D721Med (cell line): ENCODE results near the gene RHBDD2.

Experiments
- DNase-seq: peaks from one replicate; pipeline ENCODE4 v3.0.0; 2011; ENCODE audit warnings: low spot score; ENCODE audit not compliant: insufficient read length
- FAIRE-seq: peaks from 2 replicates; lab custom pipeline; 2011; peaks lifted over from hg19 to GRCh38; lab: Jason Lieb, UNC
- TF ChIP-seq, protein P1 (sequence below): IDR thresholded peaks from 2 replicates; pipeline ENCODE4 v1.5.1; 2012; ENCODE audit warnings: mild to moderate bottlenecking, control low read depth; ENCODE audit not compliant: insufficient read depth; ENCODE audit errors: missing control alignments

The RHBDD2 gene

DNA sequence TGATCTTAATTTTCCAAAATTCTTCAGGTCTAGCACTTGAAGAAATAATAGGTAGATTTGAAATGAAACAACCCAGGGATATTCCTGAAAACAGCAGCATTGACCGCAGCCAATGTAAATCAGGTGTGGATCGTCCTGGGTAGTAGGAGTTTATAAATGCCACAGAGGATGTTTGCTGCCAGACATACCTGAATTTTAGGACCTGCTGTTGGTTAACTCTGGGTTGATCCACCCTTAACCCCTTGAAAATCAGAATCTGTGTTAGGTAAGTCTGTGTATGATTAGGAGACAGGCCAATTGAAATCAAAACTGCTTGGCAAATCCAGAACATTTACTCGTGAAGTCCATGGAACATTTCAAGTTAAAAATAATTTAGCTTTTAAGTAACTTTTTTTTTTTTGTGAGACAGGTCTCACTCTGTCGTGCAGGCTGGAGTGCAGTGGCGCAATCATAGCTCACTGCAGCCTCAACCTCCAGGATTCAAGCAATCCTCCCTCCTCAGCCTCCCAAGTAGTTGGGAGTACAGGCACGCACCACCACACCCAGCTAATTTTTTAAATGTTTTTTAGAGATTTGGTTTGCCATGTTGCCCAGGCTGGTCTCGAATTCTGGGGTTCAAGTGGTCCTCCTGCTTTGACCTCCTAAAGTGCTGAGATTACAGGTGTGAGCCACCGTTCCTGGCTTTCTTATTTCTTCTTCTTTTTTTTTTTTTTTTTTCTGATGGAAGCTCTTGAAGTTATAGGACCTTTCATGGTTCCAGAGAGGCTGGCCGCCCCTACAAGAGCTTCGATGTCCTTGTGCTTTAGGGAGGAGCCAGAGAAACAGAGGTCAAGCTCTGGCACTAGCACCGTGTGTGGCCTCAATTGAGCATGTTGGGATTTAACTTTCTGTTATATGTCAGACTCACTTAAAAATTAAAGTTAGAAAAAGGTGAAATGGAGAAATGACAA is 38.1 kb downstream of the RHBDD2 start:
- DNase-seq (no peak), FAIRE-seq (no peak)
- TF ChIP-seq, protein P1, sequence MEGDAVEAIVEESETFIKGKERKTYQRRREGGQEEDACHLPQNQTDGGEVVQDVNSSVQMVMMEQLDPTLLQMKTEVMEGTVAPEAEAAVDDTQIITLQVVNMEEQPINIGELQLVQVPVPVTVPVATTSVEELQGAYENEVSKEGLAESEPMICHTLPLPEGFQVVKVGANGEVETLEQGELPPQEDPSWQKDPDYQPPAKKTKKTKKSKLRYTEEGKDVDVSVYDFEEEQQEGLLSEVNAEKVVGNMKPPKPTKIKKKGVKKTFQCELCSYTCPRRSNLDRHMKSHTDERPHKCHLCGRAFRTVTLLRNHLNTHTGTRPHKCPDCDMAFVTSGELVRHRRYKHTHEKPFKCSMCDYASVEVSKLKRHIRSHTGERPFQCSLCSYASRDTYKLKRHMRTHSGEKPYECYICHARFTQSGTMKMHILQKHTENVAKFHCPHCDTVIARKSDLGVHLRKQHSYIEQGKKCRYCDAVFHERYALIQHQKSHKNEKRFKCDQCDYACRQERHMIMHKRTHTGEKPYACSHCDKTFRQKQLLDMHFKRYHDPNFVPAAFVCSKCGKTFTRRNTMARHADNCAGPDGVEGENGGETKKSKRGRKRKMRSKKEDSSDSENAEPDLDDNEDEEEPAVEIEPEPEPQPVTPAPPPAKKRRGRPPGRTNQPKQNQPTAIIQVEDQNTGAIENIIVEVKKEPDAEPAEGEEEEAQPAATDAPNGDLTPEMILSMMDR = no peak

DNA sequence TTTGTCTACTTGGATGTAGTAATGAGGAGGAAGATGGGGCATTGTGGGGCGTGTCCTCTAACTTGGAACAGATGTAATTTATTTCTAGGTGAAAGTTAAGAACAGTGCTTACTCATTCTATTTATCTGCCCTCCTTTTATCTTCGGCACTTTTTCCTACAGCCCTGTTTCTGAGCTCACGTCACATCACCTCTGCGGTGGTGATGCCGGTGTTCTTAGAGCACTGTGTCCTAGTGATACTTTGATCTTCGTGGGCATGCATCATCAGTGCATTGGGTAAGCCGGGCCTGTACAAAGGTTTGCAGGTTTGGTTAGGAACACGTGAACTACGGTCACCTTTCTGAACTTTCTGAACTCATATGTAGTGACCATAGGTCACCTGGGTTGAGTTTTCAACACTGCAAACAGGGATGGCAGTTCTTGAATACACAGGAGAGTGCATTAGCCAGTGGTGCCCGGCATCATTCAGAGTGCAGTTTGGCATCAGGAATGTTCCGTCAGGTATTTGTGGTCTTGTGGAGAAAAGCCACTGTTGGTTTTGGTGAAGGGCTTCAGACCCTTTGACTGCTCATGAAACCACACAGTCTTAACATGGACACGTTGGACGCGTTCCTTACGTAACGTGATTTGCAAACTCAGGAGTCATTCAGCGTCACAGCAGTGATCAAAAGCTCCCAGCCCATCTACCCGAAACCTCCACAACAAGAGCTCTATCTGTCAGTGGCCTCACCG is 41.8 kb downstream of the RHBDD2 start:
- DNase-seq (no peak), FAIRE-seq (no peak)
- TF ChIP-seq, protein P1 = no peak

DNA sequence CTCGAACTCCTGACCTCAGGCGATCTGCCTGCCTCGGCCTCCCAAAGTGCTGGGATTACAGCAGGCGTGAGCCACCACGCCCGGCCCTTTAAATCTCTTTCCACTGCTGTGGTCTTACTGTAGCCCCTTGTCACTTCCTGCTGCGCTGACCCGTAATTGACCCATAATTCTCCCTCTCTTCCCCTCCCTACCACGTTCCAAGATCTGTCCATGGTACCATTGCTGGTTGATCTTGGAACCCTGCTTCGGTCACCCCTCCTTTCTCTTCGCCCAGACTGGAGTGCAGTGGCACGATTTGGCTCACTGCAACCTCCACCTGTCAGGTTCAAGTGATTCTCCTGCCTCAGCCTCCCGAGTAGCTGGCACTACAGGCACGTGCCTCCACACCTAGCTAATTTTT is 42.6 kb downstream of the RHBDD2 start:
- DNase-seq (no peak), FAIRE-seq (no peak)
- TF ChIP-seq, protein P1 = no peak

DNA sequence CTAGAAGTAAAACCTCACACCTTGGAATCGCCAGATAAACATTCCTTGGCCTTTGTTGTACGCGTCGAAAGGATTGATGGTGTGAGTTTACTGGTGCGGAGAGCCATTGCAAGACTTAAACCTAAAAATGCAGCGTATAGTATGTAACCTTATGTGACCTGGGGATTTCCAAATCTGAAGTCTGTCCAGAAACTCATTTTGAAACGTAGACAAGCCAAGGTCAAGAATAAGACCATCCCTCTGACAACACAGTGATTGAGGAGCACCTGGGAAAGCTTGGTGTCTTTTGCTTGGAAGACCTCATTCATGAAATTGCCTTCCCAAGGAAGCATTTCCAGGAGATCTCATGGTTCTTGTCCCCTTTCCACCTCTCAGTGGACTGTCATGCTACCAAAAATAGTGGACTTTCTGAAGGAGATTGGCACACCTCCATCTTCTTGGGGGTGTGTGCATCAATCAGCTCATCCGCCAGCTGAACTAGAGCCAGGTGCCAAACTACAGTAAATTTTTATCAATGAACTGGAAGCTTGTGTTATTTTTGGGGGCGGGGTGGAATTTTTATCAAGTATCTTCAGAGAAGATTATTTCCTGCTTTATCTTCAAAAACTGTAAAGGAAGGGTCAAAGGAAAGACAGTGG is 44.3 kb downstream of the RHBDD2 start:
- DNase-seq (no peak), FAIRE-seq (no peak)
- TF ChIP-seq, protein P1 = no peak

DNA sequence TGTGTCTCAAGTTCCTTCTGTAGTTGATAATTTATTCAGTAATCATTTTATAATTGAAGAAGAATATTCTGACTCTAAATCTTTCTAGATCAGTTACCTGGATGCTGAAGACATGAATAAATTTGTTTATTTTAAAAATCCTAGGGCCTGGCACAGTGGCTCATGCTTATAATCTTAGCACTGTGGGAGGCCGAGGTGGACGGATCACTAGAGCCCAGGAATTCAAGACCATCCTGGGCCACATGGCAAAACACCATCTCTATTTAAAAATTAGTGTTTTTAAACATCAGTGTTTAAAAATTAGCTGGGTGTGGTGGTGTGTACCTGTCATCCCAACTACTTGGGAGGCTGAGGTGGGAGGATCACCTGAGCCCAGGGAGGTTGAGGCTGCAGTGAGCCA is 45.4 kb downstream of the RHBDD2 start:
- TF ChIP-seq, protein P1 = no peak
- no peak for DNase-seq
- no peak for FAIRE-seq

DNA sequence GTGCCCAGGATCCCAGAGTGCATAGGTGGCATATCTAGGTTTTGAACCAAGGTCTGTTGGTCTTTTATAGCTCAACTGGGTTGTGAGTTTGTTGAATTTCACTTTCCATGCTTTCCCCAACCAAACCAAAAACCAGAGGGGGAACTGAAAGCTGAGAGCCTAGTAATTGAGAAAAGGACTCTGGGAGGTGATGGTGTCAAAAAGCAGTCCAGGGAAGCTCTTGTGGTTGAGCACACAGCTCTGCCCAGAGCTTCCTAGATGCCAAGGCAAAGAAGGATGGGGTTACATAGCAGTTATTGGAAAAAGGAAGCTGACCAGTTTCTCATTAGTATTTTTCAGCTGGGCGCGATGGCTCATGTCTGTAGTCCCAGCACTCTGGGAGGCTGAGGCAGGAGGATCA is 46.1 kb downstream of the RHBDD2 start:
- FAIRE-seq (no peak), DNase-seq (no peak)
- TF ChIP-seq, protein P1 = no peak
